Glutamatergic neuron (in vitro differentiated cells): ENCODE measurements around the gene PPCDC. TPM values are rescaled to one million over a fixed set of nuclear protein-coding genes. Genes with fewer than 3 reads are reported as not detected.

Experiments
- DNase-seq: peaks from one replicate; pipeline ENCODE4 v3.0.0; 2022
- H3K27ac Mint-ChIP-seq: one replicate; pipeline ENCODE4 v1.8.0; 2020; ENCODE audit warnings: mild to moderate bottlenecking, mixed read lengths, inconsistent platforms; ENCODE audit not compliant: unreplicated experiment
- H3K27me3 Mint-ChIP-seq: one replicate; pipeline ENCODE4 v1.8.0; 2020; ENCODE audit warnings: mild to moderate bottlenecking, moderate library complexity, mixed read lengths, inconsistent platforms; ENCODE audit not compliant: unreplicated experiment
- H3K36me3 Mint-ChIP-seq: one replicate; pipeline ENCODE4 v1.8.0; 2020; ENCODE audit warnings: mild to moderate bottlenecking, mixed read lengths, inconsistent platforms; ENCODE audit not compliant: unreplicated experiment
- H3K4me1 Mint-ChIP-seq: one replicate; pipeline ENCODE4 v1.8.0; 2020; ENCODE audit warnings: mild to moderate bottlenecking, low read depth, mixed read lengths, inconsistent platforms; ENCODE audit not compliant: unreplicated experiment
- H3K4me3 Mint-ChIP-seq: one replicate; pipeline ENCODE4 v1.8.0; 2020; ENCODE audit warnings: mild to moderate bottlenecking, mixed read lengths, inconsistent platforms; ENCODE audit not compliant: unreplicated experiment
- H3K9me3 Mint-ChIP-seq: one replicate; pipeline ENCODE4 v1.8.0; 2020; ENCODE audit warnings: mild to moderate bottlenecking, moderate library complexity, mixed read lengths, inconsistent platforms; ENCODE audit not compliant: unreplicated experiment
- total RNA-seq: library from RNA; stranded (reverse); fragmentation: NEBNext Ultra II Directional; extraction: Animal tissue kit (Norgen Biotek cat#: 25700); gene quantifications from one replicate; pipeline ENCODE4 v1.2.1, GENCODE V29; 2021; ENCODE audit not compliant: unreplicated experiment
- TF ChIP-seq, protein P1 (sequence below): fragments of 200-600 bp; sonication (generic); IDR thresholded peaks from one replicate; pipeline ENCODE4 v1.5.0; 2021; ENCODE audit not compliant: partially characterized antibody, unreplicated experiment

PPCDC gene
- total RNA-seq, 1 donor from 2014 or later, result 12.7 TPM

DNA sequence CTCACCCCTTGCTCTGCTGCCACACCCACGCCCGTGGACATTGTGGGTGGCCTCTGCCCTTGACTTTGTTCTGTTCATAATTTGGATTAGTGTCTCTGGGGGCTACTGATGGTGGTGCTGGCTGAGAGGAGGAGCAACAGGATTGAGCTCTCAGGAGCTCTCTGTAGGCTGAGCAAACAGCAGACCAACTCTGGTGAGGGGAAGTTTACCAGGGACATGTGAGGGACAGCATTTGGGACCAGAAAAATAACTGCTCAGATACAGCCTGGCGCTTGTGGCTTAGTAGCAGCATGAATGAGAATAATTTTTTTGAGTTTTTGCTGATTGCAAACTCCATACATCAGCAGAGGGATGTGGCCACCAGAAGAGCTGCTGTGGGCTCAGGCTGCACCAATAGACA lies 14.8 kb downstream of the PPCDC start:
- TF ChIP-seq, protein P1, sequence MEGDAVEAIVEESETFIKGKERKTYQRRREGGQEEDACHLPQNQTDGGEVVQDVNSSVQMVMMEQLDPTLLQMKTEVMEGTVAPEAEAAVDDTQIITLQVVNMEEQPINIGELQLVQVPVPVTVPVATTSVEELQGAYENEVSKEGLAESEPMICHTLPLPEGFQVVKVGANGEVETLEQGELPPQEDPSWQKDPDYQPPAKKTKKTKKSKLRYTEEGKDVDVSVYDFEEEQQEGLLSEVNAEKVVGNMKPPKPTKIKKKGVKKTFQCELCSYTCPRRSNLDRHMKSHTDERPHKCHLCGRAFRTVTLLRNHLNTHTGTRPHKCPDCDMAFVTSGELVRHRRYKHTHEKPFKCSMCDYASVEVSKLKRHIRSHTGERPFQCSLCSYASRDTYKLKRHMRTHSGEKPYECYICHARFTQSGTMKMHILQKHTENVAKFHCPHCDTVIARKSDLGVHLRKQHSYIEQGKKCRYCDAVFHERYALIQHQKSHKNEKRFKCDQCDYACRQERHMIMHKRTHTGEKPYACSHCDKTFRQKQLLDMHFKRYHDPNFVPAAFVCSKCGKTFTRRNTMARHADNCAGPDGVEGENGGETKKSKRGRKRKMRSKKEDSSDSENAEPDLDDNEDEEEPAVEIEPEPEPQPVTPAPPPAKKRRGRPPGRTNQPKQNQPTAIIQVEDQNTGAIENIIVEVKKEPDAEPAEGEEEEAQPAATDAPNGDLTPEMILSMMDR, result no peak
- no peak overlapping the region for H3K4me3 Mint-ChIP-seq
- H3K27ac Mint-ChIP-seq, result no peak overlapping the region
- peaks cover 2% of the 10 kb centered on the region for H3K4me1 Mint-ChIP-seq
- H3K9me3 Mint-ChIP-seq, result peaks cover 7% of the 10 kb centered on the region
- peaks cover 2% of the 10 kb centered on the region for H3K27me3 Mint-ChIP-seq
- H3K36me3 Mint-ChIP-seq, result no peaks in the 10 kb centered on the region
- DNase-seq, result no peak

DNA sequence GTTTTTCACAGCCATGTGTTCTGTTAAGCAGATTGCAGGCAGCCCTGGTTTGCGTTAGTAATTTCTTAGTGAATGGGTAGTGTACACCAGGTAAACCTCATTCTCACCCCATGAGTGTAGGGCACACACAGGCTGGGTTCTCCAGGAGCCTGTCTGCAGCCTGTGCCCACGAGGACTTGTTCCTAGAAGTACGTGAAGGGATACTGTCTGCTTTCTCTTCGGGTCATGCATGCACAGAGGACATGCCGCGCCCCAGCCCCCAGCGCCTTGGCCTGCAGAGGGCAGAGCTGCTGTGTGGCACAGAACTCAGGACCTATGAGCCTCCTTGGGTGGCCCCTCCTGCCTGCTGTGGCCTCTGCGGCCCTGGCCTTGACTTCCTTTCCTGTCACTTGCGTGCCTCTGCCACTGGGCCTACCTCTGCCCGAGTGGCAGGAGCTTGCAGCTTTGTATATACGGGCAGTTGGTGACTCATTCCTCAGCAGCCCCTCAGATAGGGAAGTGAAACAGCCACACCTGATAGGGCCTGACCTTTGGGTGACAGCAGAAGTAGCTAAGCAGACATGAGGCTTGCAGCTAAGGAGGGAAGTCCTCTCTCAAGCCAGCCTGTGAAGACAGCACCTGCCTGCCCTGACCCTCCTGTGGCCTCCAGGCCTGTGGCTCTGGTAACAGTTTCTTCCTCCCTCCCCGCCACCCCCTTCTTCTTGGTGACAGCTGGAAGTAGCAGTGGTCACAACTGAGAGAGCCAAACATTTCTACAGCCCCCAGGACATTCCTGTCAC lies 19.5 kb downstream of the PPCDC start:
- Mint-ChIP-seq H3K9me3 (peaks cover 5% of the 10 kb centered on the region), H3K4me3 (no peak overlapping the region), H3K27me3 (peaks cover 8% of the 10 kb centered on the region), H3K27ac (no peak overlapping the region), H3K4me1 (peaks cover 8% of the 10 kb centered on the region), H3K36me3 (no peaks in the 10 kb centered on the region)
- peak; percentile 37 for DNase-seq
- TF ChIP-seq, protein P1, result no peak

DNA sequence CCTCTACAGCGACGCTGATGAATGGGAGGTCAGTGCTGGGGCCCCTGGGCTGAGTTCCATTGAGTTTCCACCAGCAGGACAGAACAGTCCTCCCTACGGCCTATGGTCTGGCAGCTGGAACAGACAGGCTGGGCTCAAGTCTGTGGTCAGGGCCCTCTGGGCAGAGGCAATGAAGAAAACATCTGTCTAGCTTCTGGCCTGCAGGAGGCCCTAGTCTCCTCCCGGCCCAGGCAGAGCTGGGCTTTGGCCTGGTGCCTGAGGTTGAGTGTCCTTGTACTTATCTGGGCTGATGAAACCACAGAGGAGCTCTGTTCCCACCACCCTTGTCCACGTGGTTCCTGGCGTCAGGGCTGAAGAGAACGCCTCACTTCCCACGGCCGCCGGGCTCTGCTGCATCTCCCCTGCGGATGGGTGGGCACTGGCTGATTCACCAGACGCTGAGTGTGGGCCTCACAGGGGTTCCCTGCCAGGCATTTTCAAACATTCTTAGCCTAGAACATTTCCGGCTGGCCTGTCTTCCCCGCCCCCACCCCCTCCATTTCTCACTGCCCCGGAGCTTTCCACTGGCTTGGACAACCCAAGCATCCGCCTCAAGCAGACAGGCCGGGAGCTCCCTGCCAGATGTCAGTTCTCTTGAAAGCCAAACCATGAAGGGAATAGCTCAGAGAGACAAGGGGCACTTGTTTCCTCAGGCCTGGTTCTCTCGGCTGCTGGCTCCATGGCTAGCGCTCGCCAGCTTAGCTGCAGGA lies 20.3 kb downstream of the PPCDC start:
- TF ChIP-seq, protein P1, result no peak
- H3K27me3 Mint-ChIP-seq, result peaks cover 8% of the 10 kb centered on the region
- H3K9me3 Mint-ChIP-seq, result peaks cover 5% of the 10 kb centered on the region
- H3K4me1 Mint-ChIP-seq, result peaks cover 8% of the 10 kb centered on the region
- DNase-seq, result no peak
- no peaks in the 10 kb centered on the region for H3K36me3 Mint-ChIP-seq
- H3K27ac Mint-ChIP-seq, result no peak overlapping the region
- H3K4me3 Mint-ChIP-seq, result no peak overlapping the region

DNA sequence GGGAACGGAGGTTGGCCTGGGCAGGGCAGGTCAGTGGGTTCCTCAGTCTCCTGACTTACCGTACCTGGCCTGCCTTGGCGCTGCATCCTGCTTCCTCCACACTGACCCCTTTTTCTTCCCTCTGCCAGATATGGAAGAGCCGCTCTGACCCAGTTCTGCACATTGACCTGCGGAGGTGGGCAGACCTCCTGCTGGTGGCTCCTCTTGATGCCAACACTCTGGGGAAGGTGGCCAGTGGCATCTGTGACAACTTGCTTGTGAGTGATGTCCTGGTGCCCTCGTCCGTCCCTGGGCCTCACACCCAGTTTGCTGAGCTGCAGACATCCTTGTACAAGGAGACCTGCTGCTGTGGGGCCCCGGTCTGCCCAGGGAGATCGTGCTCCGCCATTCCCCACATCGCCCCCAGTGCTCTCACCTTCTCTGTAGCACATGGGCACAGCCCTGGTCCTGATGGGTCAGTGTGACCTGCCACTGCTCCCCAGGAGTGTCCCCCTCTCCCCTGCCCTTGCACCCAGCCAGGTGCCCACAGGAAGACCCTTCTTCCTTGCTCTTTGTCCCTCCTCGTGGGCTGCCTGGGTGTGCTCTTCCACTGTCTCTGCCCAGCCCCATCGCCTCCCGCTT lies 21.0 kb downstream of the PPCDC start:
- TF ChIP-seq, protein P1, result no peak
- peaks cover 5% of the 10 kb centered on the region for H3K9me3 Mint-ChIP-seq
- H3K4me3 Mint-ChIP-seq, result no peak overlapping the region
- DNase-seq, result no peak
- H3K27ac Mint-ChIP-seq, result no peak overlapping the region
- H3K36me3 Mint-ChIP-seq, result no peaks in the 10 kb centered on the region
- H3K27me3 Mint-ChIP-seq, result peaks cover 8% of the 10 kb centered on the region
- peaks cover 8% of the 10 kb centered on the region for H3K4me1 Mint-ChIP-seq
